HCT116 (cell line): ENCODE data around the gene CCL27. TPM values are rescaled to one million over a fixed set of nuclear protein-coding genes. Genes with fewer than 3 reads are reported as not detected.
A peak's percentile ranks its signal among the peaks of the same experiment; 100 is the strongest.

Experiments used
- ATAC-seq: fragments of 200-7000 bp; cut with Tn5 transposase; 2 replicates; pipeline ENCODE4 v1.9.1; 2020; ENCODE audit warnings: mild to moderate bottlenecking, moderate library complexity
- BruUV-seq: library from RNA; stranded (reverse); fragments of 400-500 nt; replicated peaks from 2 replicates; lab custom pipeline; 2021; lab: Mats Ljungman, UMichigan
- CTCF ChIA-PET: fragments of 300-600 bp; sonication (Branson Sonifier 250); formaldehyde crosslinking; loops from one replicate; lab custom pipeline; 2021; ENCODE audit warnings: antibody characterized with exemption; lab: Charles Lee
- POLR2A ChIA-PET: fragments of 300-600, 350-600 bp; sonication (Branson Sonifier 250); formaldehyde crosslinking; loops from one replicate; lab custom pipeline; 2021; ENCODE audit warnings: antibody characterized with exemption; lab: Charles Lee
- RAD21 ChIA-PET, 2 experiments: fragments of 300-600 bp; sonication (Branson Sonifier 250); formaldehyde crosslinking; loops; one replicate each; lab custom pipeline; 2023; ENCODE audit warnings: low total read pairs in 2 of 2; ENCODE audit not compliant: uncharacterized antibody in 2 of 2, unreplicated experiment in 2 of 2, low non-redundant PET in 1 of 2; lab: Charles Lee
- DNase-seq: peaks from one replicate; pipeline ENCODE4 v3.0.0-alpha.2; 2010; ENCODE audit warnings: low read depth, low spot score
- H2AFZ ChIP-seq: fragments of 200-600 bp; shearing (Covaris generic), sonication (generic); 2 replicates; pipeline ENCODE4 v1.6.1; 2017; ENCODE audit warnings: low read depth, mixed run types, mixed read lengths, antibody characterized with exemption, low read length; ENCODE audit not compliant: poor library complexity, severe bottlenecking
- H3K27ac ChIP-seq: 2 replicates; pipeline ENCODE4 v1.5.1; 2012; ENCODE audit warnings: low read depth, low read length
- H3K27me3 ChIP-seq: fragments of 200-600 bp; sonication (generic); 2 replicates; pipeline ENCODE4 v1.6.1; 2016; ENCODE audit warnings: mixed run types, low read length, mixed read lengths; ENCODE audit not compliant: insufficient read depth
- H3K36me3 ChIP-seq, 2 experiments: fragments of 200-500 bp in 1 of 2; fragments of 200-600 bp in 1 of 2; sonication (Bioruptor generic) in 1 of 2; sonication (generic) in 1 of 2; 2 replicates each; pipeline versions ENCODE4 v1.5.1 to v1.6.1; 2014 to 2016; ENCODE audit warnings: low read length in 2 of 2, inconsistent platforms in 1 of 2, mixed read lengths in 1 of 2, mixed run types in 1 of 2; ENCODE audit not compliant: insufficient read depth in 2 of 2, control insufficient read depth in 1 of 2
- H3K4me1 ChIP-seq, 2 experiments: fragments of 200-600 bp in 1 of 2; sonication (generic) in 1 of 2; 2 replicates each; pipeline versions ENCODE4 v1.5.1 to v1.6.1; 2012 to 2017; ENCODE audit warnings: low read length in 2 of 2, inconsistent platforms in 1 of 2, mild to moderate bottlenecking in 1 of 2, mixed read lengths in 1 of 2, mixed run types in 1 of 2, moderate library complexity in 1 of 2; ENCODE audit not compliant: insufficient read depth in 2 of 2, control insufficient read depth in 1 of 2
- H3K4me2 ChIP-seq: fragments of 200-600 bp; sonication (generic); 2 replicates; pipeline ENCODE4 v1.6.1; 2017; ENCODE audit warnings: mixed run types, low read length, mixed read lengths
- H3K4me3 ChIP-seq, 2 experiments: fragments of 200-600 bp in 1 of 2; sonication (generic) in 1 of 2; replicated peaks in 1 of 2; 2 replicates each; pipeline ENCODE4 v1.5.1; 2011 to 2016; ENCODE audit warnings: low read length in 2 of 2, control low read depth in 1 of 2, low read depth in 1 of 2, mild to moderate bottlenecking in 1 of 2, mixed read lengths in 1 of 2, mixed run types in 1 of 2
- H3K79me2 ChIP-seq: fragments of 200-600 bp; sonication (generic); 2 replicates; pipeline ENCODE4 v1.6.1; 2017; ENCODE audit warnings: mild to moderate bottlenecking, mixed run types, low read length, moderate library complexity, mixed read lengths; ENCODE audit not compliant: insufficient read depth
- H3K9ac ChIP-seq: fragments of 200-600 bp; sonication (generic); 2 replicates; pipeline ENCODE4 v1.6.1; 2016; ENCODE audit warnings: low read length, mixed read lengths
- H3K9me2 ChIP-seq: fragments of 200-600 bp; sonication (generic), shearing (Covaris generic); 2 replicates; pipeline ENCODE4 v1.6.1; 2017; ENCODE audit warnings: mixed run types, mild to moderate bottlenecking, moderate library complexity; ENCODE audit not compliant: insufficient read depth
- H3K9me3 ChIP-seq, 2 experiments: fragments of 200-500 bp in 1 of 2; fragments of 200-600 bp in 1 of 2; sonication (Bioruptor generic) in 1 of 2; sonication (generic) in 1 of 2; 2 replicates each; pipeline ENCODE4 v1.6.1; 2014 to 2017; ENCODE audit warnings: low read length in 2 of 2, mixed read lengths in 2 of 2, inconsistent platforms in 1 of 2, low read depth in 1 of 2, mild to moderate bottlenecking in 1 of 2, mixed run types in 1 of 2, moderate library complexity in 1 of 2; ENCODE audit not compliant: control insufficient read depth in 1 of 2, insufficient read depth in 1 of 2
- H4K20me1 ChIP-seq: fragments of 200-600 bp; sonication (generic), shearing (Covaris generic); 2 replicates; pipeline ENCODE4 v1.6.1; 2017; ENCODE audit warnings: mixed run types, mild to moderate bottlenecking, moderate library complexity; ENCODE audit not compliant: insufficient read depth
- CBX3 ChIP-seq: IDR thresholded peaks from 2 replicates; pipeline ENCODE4 v1.6.1; 2012; ENCODE audit warnings: low read depth
- CEBPB ChIP-seq: IDR thresholded peaks from 2 replicates; pipeline ENCODE4 v1.6.1; 2012; ENCODE audit warnings: low read depth
- CTCF ChIP-seq, 3 experiments: fragments of 200-600 bp in 1 of 3; sonication (generic) in 1 of 3; IDR thresholded peaks in 2 of 3; conservative IDR thresholded peaks in 1 of 3; 2 replicates each; pipeline ENCODE4 v1.5.1; 2012 to 2017; ENCODE audit warnings: low read depth in 2 of 3, low read length in 2 of 3, antibody characterized with exemption in 1 of 3, borderline replicate concordance in 1 of 3, control low read depth in 1 of 3, mild to moderate bottlenecking in 1 of 3, mixed read lengths in 1 of 3, mixed run types in 1 of 3, moderate library complexity in 1 of 3; ENCODE audit not compliant: insufficient read depth in 1 of 3
- EGR1 ChIP-seq: IDR thresholded peaks from 2 replicates; pipeline ENCODE4 v1.6.1; 2012; ENCODE audit warnings: low read depth
- ELF1 ChIP-seq: IDR thresholded peaks from 2 replicates; pipeline ENCODE4 v1.6.1; 2012; ENCODE audit warnings: low read depth, borderline replicate concordance
- EZH2 ChIP-seq: fragments of 200-600 bp; sonication (generic); IDR thresholded peaks from 2 replicates; pipeline ENCODE4 v1.6.1; 2017; ENCODE audit warnings: antibody characterized with exemption, mixed run types
- EZH2phosphoT487 ChIP-seq: fragments of 200-600 bp; IDR thresholded peaks from 2 replicates; pipeline ENCODE4 v1.6.1; 2018; ENCODE audit warnings: antibody characterized with exemption, borderline replicate concordance
- FOSL1 ChIP-seq: IDR thresholded peaks from 2 replicates; pipeline ENCODE4 v1.6.1; 2012; ENCODE audit warnings: low read depth
- JUND ChIP-seq: IDR thresholded peaks from 2 replicates; pipeline ENCODE4 v1.6.1; 2012
- MAX ChIP-seq: IDR thresholded peaks from 2 replicates; pipeline ENCODE4 v1.6.1; 2012
- POLR2A ChIP-seq: IDR thresholded peaks from 2 replicates; pipeline ENCODE4 v1.7.0; 2011; ENCODE audit warnings: borderline replicate concordance; ENCODE audit not compliant: insufficient read depth, insufficient read length; ENCODE audit errors: extremely low read depth
- POLR2AphosphoS5 ChIP-seq: IDR thresholded peaks from 2 replicates; pipeline ENCODE4 v1.6.1; 2011; ENCODE audit warnings: mild to moderate bottlenecking, low read depth, low read length, moderate library complexity
- RAD21 ChIP-seq: IDR thresholded peaks from 2 replicates; pipeline ENCODE4 v1.6.1; 2012; ENCODE audit warnings: low read depth, mild to moderate bottlenecking
- REST ChIP-seq: IDR thresholded peaks from 2 replicates; pipeline ENCODE4 v1.6.1; 2012; ENCODE audit warnings: low read depth
- SIN3A ChIP-seq: IDR thresholded peaks from 2 replicates; pipeline ENCODE4 v1.6.1; 2012; ENCODE audit warnings: low read depth
- SP1 ChIP-seq: IDR thresholded peaks from 2 replicates; pipeline ENCODE4 v1.6.1; 2012; ENCODE audit warnings: low read depth
- SRF ChIP-seq: IDR thresholded peaks from 2 replicates; pipeline ENCODE4 v1.6.1; 2012; ENCODE audit warnings: low read depth
- YY1 ChIP-seq: IDR thresholded peaks from 2 replicates; pipeline ENCODE4 v1.6.1; 2011; ENCODE audit warnings: low read length, low read depth, moderate library complexity, mild to moderate bottlenecking; ENCODE audit not compliant: insufficient replicate concordance; ENCODE audit errors: extremely low read depth
- ZBTB33 ChIP-seq: IDR thresholded peaks from 2 replicates; pipeline ENCODE4 v1.6.1; 2011; ENCODE audit warnings: mild to moderate bottlenecking, low read length, moderate library complexity; ENCODE audit not compliant: insufficient replicate concordance; ENCODE audit errors: extremely low read depth
- ZFX ChIP-seq: fragments of 450-650 bp; IDR thresholded peaks from 2 replicates; pipeline ENCODE4 v1.6.1; 2017
- intact Hi-C: fragments of 100-400 bp; cut with micrococcal nuclease; formaldehyde crosslinking; loops from 2 replicates; pipeline ENCODE4 v1.10.0; 2022
- total RNA-seq: library from RNA; stranded (reverse); gene quantifications from one replicate; pipeline ENCODE4 v1.2.1, GENCODE V29; 2021; ENCODE audit not compliant: unreplicated experiment

Gene CCL27
- total RNA-seq, 1 experiment from 2014 or later = 1.0 TPM

- ChIA-PET POLR2A (interaction anchor here (0.6 to 3.1 kb wide), 8 partner anchors 8 to 261 kb away, joined by 3 to 26 read pairs (median 8); partner anchors contain the start of genes ARID3C, DCTN3, GALT and IL11RA), CTCF (interaction anchor here (0.7 to 2.5 kb wide), 3 partner anchors 9 to 34 kb away, joined by 3 to 9 read pairs (median 7); partner anchors contain the start of genes DCTN3 and GALT), RAD21 (no interaction called here)
- Histone ChIP-seq H4K20me1 (no peaks in the 10 kb centered on the region), H3K27ac (peak within 1 kb of the TSS; percentile 85), H3K4me1 (peaks cover 15 to 38% of the 10 kb centered on the region in 2 experiments; a peak in 3 of 4 replicates), H3K9ac (peak within 1 kb of the TSS; percentile 94), H3K36me3 (peaks cover 0 to 12% of the 10 kb centered on the region in 2 experiments; a peak in 2 of 4 replicates), H3K27me3 (no peaks in the 10 kb centered on the region), H3K4me2 (peak within 1 kb of the TSS; percentile 95), H3K9me3 (no peaks in the 10 kb centered on the region), H3K4me3 (peak within 1 kb of the TSS; percentile 94), H3K79me2 (peaks cover 27% of the 10 kb centered on the region), H2AFZ (no peak within 1 kb of the TSS), H3K9me2 (no peaks in the 10 kb centered on the region)
- BruUV-seq = no TSS peak
- DNase-seq (peak; percentile 84), ATAC-seq (peak; percentile 86)
- intact Hi-C loops = no loop called here
- TF ChIP-seq ELF1 = no peak
- TF ChIP-seq POLR2AphosphoS5 = peak; percentile 87
- TF ChIP-seq JUND = no peak
- peak; percentile 35 for TF ChIP-seq YY1
- no peak for TF ChIP-seq RAD21
- no peak for TF ChIP-seq CEBPB
- TF ChIP-seq SP1 = no peak
- no peak for TF ChIP-seq ZBTB33
- TF ChIP-seq SRF = no peak
- TF ChIP-seq MAX = no peak
- no peak for TF ChIP-seq EZH2
- TF ChIP-seq EGR1 = no peak
- TF ChIP-seq REST = no peak
- no peak for TF ChIP-seq SIN3A
- no peak for TF ChIP-seq CBX3
- TF ChIP-seq FOSL1 = no peak
- peak; percentile 92 for TF ChIP-seq POLR2A
- TF ChIP-seq EZH2phosphoT487 = no peak
- TF ChIP-seq ZFX = peak; percentile 94
- TF ChIP-seq CTCF (IDR thresholded peaks at IDR 0.05 in 2 of 3, conservative IDR thresholded peaks at IDR 0.05 in 1 of 3; ENCODE audit: borderline replicate concordance in 1 of 3, insufficient read depth in 1 of 3, low read depth in 2 of 3, low read length in 2 of 3) = no peak
These were observed 24.9 kb downstream of the CCL27 start, which contains the start of gene SIGMAR1 for GRCh38 chr9:34637356-34638137. TSS of gene SIGMAR1 (minus strand) at chr9:34637787. CDS start at chr9:34637697, 90 bp downstream.
